ENCODE results near the gene TNNI2.

TNNI2 gene

GRCh38 chr11:1889941-1890855, 51.4 kb downstream of the TNNI2 start:
- DNase-seq = no peak

All from fibroblast of upper back skin (primary cell).